ENCODE results near the gene RINL.

Gene RINL

DNA sequence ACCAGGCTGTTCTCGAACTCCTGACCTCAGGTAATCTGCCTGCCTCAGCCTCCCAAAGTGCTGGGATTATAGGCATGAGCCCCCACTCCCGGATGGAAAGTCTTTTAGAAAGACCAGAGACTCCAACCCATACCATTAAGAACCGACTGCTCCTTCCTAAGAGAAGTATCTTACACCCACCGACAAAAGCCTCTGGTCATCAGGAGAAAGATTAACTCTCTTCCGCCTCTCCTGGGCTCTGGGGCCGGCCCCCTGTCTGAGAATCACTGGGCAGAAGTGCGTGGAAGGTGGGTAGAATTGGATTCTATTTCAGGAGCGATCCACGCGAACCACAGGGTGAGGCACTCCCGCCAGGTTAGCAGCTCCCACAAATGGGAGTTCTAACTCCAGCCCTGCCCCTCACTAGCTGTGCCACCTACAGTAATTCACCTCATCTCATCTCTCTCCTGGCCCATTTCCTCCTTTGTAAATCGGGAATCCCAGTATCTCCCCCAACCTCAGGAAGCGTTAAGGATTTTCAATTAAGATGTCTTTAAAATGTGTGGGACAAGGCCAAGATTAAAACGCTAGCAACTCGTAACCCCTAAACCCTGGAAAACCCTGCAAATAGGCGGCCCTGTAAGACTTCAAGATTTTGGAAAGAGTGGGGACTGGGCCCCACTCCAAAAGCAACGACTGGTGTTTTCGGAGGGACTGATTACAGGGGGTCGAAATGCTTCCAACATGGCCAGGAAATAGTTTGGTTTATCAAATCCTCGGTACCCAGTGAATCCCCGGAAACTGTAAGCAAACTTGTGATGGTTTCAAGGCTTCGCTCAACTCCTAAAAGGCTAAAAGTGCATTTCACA, 29.6 kb downstream of the RINL start:
- DNase-seq: no peak

DNA sequence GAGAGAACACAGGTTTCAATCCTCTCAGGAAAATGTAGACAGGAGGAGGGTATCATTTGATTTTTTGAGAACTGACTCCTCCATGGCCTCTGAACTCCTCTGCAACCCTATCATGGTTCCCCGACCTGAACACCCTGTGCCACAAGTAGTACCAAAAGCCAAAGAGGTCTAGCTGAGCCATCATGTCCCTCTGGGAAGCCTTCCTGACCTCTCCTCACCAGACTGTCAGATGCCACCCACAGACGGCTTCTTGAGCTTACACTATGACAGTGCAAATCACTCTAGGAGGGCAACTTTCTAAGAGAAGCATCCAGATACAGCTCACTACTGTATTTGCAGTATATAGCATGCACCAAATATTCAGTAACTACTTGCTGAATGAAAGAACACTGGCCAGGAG, 32.0 kb downstream of the RINL start:
- DNase-seq: no peak

DNA sequence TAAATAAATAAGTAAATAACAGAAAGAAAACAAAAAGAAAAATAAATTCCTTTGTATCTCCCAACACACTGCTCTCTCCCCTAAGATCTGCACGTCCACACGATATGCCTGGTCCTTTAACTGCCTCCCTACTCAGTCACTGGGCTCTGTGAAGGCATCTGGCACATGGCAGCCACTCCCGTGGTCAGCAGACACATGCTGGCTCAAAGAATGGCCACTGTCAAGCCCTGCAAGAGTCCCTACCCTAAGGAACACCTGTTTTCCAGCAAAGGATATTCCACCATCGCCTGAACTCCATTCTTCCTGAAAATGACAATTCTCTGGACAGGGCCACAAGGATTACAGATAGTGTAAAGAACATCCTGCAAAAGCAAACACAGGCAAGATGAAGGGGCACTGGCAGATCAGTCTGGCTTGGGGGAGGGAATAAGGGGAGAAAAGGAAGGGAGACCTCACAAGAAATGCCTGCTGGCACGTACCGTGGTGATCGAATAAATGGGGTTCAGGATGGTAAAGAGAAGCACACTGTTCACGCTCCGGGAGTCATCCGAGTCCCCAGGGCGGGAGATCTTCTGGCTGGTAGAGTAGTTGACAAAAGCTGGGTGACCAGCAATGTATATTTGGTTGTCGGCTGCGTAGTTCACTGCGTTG, 32.6 kb downstream of the RINL start:
- no peak for DNase-seq

DNA sequence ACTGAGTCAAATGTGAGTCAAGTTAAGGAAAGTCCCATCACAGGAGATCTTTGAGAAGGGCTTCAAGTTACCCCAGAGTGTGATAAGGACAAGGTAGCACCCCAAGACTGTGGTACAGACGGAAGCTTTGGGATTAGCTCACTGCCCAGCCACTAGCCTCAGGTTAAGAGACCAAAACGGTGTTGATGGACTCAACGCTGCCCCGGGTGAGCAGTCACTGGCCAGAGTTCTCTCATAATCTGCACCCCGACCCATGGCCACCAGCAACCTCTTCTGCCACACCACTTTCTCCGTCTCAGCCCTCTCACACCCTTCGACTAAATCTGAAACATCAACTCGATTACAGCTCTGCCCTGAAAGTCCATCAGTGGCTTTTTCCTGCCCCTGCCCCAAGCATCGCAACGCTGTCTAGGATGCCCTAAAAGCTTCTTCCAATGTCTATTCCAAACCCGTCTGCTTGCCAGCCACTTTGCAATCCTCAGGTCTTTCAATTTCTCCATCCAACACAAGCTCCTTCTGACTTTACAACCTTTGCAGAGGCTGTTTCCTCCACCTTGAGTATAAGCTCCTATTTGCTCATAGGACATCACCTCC, 33.9 kb downstream of the RINL start:
- no peak for DNase-seq

DNA sequence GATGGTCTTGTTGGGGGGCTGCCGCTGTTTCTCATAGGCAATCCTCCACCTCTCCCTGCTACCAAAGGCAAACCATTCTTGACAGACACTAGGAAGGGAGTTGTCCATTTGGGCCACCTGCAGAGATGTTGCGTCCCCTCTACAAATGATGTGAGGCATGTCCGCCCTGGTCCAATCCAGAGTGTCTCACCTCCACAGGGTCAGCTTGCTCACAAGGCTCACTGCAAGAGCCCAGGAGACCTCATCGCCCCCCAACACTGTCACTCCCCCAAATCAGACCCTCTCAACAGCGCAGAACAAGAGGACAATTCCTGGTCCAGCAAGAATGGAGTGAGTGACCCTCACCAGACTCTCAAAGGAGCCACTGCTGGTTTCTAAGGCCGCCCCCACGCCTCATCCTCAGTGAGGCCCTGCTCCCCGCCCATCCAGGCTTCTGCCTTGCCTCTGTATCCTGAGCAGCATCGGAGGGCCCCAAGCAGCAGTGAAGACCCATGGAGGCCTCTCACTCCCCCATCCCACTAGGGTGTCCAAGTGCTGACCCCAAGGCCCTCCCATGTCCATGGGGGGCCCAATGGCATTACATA, 34.8 kb downstream of the RINL start:
- DNase-seq: no peak

DNA sequence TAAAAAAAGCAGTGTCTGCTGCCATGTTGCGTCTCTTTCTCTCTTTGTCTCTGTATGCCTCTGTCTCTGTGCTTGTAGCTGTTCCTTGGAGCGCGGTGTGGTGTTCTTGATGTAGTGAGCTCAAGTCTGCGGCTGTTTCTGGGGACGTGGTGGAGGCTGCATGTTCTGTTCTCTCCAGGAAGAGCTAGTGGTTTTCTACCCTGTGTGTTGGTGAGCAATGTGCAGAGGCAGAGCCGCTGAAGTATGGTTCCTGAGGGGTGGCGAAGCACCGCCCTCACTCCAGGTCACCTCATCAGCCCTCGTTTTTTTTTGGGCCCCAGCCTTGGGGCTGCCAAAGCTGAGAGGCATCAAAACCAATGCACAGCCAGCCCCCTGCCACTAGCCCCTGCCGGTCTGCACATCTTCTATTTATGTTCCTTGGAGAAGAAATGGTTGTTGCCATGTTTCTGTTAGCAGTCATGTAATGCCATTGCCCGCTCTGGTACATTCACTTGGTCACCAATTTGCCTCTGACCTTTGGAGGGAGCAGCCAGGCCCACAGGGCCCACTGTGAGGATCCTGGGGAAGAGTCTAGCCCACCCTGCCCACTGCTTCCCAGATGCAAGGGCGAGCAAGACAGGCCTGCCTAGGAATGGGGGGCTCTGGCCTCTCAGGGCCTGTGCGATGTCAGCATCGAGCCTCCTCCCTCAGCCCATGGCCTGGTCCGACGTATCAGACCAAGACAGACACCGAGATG, 35.5 kb downstream of the RINL start:
- no peak for DNase-seq

DNA sequence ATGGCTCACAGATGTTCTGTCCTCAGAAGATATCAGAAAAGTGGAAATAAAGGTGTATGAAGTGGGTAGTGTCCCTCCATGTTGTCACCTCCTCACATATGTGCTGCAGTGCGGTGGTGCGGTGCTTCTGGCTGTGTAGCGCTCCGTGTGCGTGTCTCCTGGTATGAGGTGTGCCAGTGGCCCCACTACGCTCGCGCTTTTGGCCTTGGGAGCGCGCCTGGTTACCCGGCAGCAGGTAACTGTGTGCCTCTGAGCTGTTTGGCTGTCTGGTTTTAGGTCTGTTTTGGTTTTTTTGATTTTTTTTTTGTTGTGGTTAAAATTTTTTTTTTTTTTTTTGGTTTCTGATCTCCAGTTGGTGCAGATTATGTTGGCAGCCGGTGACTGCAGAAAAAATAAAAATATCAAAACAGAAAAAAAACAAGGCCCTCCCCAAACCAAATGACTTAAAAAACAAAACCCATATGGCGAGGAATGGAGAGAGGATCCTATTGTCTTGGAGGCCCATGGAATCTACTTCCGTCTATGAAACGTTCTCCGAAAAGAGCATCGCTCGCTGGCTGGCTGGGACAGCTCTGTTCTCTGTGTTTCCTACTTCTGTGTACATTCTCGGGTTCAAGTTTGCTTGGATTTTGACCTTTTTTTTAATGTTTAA, 36.2 kb downstream of the RINL start:
- no peak for DNase-seq

DNA sequence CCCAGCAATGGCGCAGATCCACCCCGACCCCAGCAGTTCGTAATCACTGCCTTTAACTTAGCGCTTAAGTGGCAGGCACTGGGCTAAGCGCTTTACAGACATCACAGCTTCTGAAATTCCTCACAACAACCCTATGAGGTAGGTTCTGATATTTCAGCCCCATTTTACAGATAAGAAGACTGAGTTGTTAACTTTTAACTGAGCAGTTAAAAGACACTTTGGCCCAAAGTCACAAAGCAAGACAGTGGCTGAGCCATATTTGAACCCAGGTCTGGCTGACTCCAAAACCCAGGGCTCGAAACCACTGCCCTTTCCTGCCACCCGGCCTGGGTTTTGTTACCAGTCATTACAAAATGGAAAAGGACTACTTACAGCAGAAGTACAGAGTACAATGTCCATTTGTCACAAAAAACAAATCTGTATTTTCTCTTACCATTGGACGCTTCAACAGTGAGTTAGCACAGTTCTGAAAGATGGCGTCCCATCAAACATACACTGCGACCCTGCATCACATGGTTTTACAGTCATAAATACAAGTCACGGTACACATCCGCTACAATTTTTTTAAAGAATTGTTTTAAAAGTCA, 36.8 kb downstream of the RINL start:
- no peak for DNase-seq

DNA sequence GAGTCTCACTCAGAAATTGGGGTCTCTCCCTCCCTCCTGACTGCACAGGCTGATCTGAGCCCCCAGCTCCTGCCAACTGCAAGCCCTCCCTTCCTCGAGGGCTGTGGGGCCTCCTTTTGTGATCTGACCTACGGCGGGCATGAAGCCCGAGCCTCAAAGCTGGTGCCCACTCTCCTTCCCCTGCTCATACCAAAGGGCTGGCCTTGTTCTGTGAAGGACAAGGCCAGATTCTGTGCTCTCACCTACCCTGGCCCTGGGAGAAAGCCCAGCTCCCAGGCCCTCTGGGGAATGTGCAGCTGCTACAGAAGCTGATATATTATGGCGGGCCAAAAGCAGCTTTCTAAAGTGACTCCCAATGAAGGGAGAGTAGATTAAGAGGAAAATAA, 37.5 kb downstream of the RINL start:
- no peak for DNase-seq

DNA sequence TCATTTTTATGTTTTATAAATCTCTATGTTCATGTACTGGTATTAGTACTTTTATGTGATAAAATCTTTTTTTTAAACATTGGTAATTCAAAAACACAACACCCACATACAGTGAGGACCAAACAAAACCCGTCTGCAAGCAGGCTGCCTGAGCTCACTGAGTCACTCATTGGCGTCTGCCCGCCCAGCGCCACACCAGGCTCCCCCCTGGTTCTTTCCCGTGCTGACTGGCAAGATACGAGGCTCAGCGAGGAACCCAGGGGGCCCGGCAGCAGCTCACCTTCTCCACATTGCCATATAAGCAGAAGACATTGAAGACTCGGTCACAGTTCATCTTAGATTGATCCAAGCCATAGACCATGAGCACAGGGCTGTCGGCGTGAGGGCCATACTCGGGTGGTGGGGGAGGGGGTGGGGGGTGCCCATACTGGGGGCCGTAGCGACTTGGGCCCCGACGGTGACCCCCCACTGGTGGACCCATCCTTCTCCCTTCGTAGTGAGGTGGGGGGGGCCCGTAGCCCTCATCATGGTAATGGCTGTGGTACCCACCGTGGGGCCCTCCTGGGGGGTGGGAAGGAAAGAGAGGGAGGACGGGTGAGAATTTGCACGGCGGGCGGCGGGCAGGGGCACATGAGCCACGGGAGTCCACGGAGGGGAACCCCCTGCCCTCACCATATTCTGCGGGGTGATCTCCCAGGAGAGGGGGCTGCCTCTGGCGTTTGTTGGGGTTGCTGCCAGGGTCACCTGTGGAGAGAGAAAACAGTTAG, 38.1 kb downstream of the RINL start:
- no peak for DNase-seq

DNA sequence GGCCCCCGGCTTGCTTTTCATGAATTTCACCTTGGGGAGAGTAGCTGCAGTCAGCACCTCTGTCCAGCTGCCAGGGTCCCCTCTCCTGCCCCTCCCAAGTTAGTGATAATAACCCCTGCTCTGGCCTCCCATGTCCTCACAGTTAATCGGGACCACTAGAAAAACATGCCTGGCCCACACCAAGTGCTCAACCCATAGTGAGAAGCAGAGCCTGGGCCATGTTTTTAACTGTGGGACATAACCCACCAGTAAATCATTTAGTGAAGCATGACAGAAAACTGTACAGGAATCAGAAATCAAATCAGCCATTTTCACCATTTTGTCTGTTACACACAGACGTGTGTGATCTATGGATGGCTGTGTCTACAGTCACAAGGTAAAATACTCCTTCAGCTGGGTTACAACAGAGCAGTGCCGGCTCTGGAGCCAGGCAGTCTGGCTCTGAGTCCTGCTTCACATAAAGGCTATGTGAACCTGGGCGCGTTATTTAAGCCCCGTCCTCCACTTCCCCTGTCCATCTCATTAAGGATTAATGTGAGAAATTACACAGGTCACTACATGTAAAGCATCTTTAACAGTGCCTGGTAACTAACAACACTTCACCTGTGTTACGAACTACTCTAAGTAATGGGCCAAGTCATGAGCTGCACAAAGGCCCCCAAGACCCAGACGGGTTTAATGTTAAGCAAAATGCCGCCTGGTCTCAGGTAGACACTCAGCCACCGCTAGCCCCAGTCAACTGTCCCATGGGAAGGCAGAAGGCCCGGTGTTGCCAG, 38.9 kb downstream of the RINL start:
- no peak for DNase-seq

DNA sequence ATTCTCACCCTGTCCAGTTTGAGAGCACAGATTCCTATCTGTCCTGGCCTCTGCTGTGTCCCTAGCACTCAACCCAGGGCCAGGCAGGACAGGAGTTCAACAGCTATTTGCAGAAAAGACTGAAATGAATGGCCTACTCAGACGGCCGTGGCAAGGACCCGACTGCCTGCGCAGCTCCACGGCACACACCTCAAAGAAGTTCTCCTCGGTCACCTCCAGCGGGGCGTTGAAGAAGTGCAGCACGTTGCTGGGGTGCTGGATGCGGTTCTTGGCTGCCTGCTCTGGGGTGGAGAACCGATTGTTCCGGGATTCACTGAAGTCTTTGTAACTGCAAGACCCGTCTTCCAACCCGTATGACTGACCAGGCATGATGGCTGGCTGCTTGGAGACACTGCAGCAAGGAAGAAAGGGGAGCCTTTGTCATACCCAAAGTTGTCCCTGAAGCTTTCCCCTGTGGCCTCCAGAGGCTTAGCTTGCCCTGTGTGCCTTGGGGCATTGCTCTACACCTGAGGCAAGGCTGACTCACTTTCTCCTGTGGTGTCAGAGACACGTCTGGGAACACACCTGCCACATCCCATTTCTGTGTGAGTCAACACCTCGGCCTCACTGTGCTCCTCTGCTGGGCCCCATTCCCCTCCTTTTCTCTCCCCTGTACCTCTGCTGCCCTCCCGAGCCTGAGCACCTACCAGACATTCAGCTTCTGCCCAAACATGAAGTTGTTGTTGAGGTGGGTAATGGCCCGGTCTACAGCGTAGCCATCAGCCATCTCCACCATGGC, 39.7 kb downstream of the RINL start:
- no peak for DNase-seq

DNA sequence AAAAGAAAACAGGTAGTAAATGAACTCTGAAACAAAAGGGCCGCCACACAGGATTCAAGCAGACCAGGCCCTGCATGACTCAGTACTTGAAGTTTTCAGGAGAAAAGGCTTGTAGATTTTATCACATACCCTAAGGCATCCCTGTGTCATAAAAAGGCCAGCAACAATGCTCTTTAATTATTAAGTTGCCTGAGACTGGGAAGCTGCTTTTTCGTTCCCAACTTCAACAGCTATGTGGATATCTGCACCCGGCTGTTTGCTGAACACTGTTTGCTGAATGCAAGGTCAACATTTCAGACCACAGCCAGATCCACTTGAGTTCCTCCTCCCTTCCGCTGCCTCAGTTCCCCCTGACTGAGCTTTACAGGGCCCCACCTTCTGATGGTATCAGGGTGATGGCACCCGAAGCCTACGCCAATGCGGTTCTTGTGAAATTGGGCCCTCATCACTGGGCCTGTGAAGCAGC, 40.4 kb downstream of the RINL start:
- DNase-seq: no peak

DNA sequence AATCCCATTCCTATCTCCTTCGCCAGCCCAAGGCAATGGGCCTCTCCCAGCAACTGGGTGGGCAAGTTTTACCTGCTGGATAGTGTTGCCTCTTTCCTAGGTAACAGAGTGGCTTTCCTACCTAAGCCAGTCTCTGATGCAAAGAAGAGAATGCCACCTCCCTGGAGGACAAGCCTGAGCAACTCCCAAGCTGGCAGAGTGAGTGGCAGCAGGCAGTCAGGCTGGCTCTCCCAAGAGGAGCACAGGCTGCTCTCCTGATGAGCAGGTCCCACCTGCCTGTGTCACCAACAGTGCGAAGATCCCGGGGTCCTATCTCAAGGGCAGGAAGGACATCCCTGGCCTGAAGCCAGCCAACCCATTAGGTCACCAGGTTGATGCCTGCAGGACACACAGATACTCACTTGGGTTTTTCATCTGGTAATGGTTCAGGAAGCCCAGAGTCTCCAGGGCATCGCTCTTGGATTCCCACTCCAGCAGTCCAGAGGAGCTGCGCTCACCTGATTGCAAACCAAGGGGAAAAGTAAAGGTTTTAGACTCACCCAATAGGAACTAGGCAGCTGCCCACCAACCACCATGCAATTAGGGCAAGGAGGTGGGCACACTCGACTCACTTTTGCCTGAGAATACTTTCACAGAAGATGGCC, 41.0 kb downstream of the RINL start:
- DNase-seq: no peak

DNA sequence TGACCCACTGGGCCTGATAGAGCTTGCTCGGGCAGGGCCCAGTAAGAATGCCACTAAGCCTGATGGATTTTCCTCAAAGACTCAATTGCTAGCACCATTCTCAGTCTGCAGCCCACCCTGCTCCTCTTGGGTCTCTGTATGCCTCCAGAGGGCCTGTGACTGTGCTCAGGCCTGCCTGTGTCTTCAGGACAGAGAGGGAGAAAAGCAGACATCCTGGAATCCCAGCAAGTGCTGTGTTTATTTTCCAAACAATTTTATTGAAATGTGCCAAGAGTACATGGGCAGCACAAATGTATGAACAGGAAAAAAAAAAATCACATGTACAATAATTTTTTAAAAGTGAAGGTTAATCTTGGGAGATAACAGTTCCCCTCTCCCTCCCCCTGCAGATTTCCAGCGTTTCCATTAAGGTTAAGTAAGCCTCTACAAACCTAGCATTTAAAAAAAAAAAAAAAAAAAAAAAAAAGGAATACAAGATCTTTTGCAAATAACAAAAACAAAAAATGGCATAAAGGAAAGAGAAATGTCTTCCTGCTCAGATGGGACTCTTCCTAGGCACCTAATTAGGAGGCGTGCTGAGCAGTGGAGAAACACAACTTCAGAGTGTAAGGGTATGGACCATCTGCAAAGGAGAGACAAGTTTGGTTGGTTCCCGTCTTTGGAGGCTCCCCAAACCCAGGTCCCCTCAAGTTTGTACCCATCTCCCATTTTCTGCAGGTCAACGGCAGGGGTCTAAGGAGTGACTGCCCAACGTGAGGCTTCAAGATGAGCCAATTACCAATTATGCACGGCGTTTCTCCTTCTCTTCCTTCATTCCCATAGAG, 41.7 kb downstream of the RINL start:
- DNase-seq: no peak

DNA sequence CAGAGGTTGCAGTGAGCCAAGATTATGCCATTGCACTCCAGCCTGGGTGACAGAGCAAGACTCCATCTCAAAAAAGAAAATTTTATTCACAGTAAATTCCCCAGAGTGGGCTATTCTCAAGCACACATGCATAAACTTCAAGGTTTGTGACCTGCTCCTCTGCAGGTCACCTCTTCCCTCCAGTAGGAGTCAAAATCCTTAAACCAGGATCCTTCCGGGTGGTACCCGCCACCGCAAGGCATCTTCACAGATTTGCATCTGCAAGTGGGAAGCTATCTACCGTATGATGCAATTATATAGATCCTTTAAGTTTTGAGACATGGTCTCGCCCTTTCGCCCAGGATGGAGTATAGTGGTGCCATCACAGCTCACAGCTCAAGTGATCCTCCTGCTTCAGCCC, 43.5 kb downstream of the RINL start:
- DNase-seq: no peak

DNA sequence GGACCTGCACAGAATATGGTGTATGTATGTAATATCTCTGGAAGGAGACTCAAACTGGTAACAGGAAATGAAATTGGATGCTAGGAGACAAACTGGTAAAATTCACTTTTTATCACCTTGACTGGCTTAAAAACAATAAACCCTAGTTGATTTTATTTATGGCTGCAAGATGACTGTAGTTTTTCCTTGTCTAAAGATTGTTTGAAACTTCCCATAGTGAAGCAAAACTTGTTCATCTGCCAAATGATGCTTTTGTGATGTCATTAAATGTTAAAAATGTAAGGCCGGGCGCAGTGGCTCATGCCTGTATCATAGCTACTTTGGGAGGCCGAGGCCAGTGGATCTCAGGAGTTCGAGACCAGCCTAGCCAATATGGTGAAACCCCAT, 44.0 kb downstream of the RINL start:
- no peak for DNase-seq

DNA sequence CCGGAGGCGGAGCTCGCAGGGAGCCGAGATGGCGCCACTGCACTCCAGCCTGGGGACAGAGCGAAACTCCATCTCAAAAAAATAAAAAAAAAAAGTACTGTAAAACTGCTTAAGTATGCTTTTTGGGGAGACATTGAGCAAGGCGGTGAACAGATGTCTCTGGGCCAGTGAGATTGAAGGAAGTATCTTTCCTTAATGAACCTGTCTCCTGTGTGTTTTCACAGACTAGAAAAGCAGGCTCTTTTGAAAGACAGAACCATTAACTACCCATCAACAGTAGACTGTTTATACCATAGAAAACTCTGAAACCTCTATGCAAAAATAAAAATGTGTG, 45.0 kb downstream of the RINL start:
- DNase-seq: no peak

Data from NCI-H526 treated with DMSO at 0.1 percent for 48 hours (cell line).